SK-N-SH treated with all-trans-retinoic acid at 6 μM for 48 hours (cell line): ENCODE measurements around the gene KCNMB3.
"Not testable (repeated sequence)": the region's sequence is repeated elsewhere in the genome, so short reads cannot be mapped to it uniquely, and the experiment has no call there.

Experiments
- ATAC-seq: fragments of 200-7000 bp; cut with Tn5 transposase; 3 replicates; pipeline ENCODE4 v1.9.1; 2020; ENCODE audit warnings: mild to moderate bottlenecking, moderate library complexity
- ARNTL ChIP-seq: fragments of 450-650 bp; formaldehyde crosslinking; IDR thresholded peaks from 2 replicates; pipeline ENCODE4 v1.5.0; 2020; ENCODE audit warnings: low read depth, mild to moderate bottlenecking, moderate library complexity, borderline replicate concordance
- BACH2 ChIP-seq: fragments of 250-450 bp; sonication (Bioruptor Pico); IDR thresholded peaks from 2 replicates; pipeline ENCODE4 v1.9.0; 2021; ENCODE audit warnings: mild to moderate bottlenecking, borderline replicate concordance
- CSDC2 ChIP-seq: fragments of 250-450 bp; sonication (Bioruptor Pico); IDR thresholded peaks from 2 replicates; pipeline ENCODE4 v1.5.0; 2020; ENCODE audit warnings: mild to moderate bottlenecking, moderate library complexity
- ESRRG ChIP-seq: fragments of 250-450 bp; sonication (Bioruptor Pico); IDR thresholded peaks from 2 replicates; pipeline ENCODE4 v1.6.1; 2021; ENCODE audit warnings: mild to moderate bottlenecking
- GLIS3 ChIP-seq: fragments of 250-450 bp; sonication (Bioruptor Pico); IDR thresholded peaks from 2 replicates; pipeline ENCODE4 v1.5.0; 2020; ENCODE audit warnings: mild to moderate bottlenecking, moderate library complexity
- ISL1 ChIP-seq: fragments of 250-450 bp; sonication (Bioruptor Pico); IDR thresholded peaks from 2 replicates; pipeline ENCODE4 v2.1.2; 2022; ENCODE audit warnings: mild to moderate bottlenecking, moderate library complexity
- OSR1 ChIP-seq: fragments of 250-450 bp; sonication (Bioruptor Pico); IDR thresholded peaks from 2 replicates; pipeline ENCODE4 v1.8.0; 2022; ENCODE audit warnings: moderate library complexity, mild to moderate bottlenecking, inconsistent platforms
- PPARA ChIP-seq: fragments of 250-450 bp; sonication (Bioruptor Pico); IDR thresholded peaks from 2 replicates; pipeline ENCODE4 v1.5.0; 2020; ENCODE audit warnings: mild to moderate bottlenecking, borderline replicate concordance
- TCF4 ChIP-seq: fragments of 250-450 bp; sonication (Bioruptor Pico); IDR thresholded peaks from 2 replicates; pipeline ENCODE4 v1.8.0; 2021; ENCODE audit warnings: mild to moderate bottlenecking, moderate library complexity, borderline replicate concordance
- TOX ChIP-seq: fragments of 250-450 bp; sonication (Bioruptor Pico); IDR thresholded peaks from 2 replicates; pipeline ENCODE4 v1.8.0; 2021; ENCODE audit warnings: mild to moderate bottlenecking, moderate library complexity, borderline replicate concordance
- ZC3H10 ChIP-seq: fragments of 250-450 bp; sonication (Bioruptor Pico); IDR thresholded peaks from 2 replicates; pipeline ENCODE4 v1.5.1; 2021; ENCODE audit warnings: mild to moderate bottlenecking, moderate library complexity
- ZFP30 ChIP-seq: fragments of 450-650 bp; formaldehyde crosslinking; IDR thresholded peaks from 2 replicates; pipeline ENCODE4 v1.5.0; 2022; ENCODE audit warnings: mild to moderate bottlenecking, moderate library complexity
- ZNF565 ChIP-seq: fragments of 450-650 bp; formaldehyde crosslinking; conservative IDR thresholded peaks from 2 replicates; pipeline ENCODE4 v1.5.0; 2020; ENCODE audit warnings: low read depth, mild to moderate bottlenecking, moderate library complexity
- ZNF8 ChIP-seq: fragments of 450-650 bp; formaldehyde crosslinking; IDR thresholded peaks from 2 replicates; pipeline ENCODE4 v1.5.0; 2020; ENCODE audit warnings: mild to moderate bottlenecking, moderate library complexity
- TF ChIP-seq, protein P1 (sequence below): fragments of 250-450 bp; sonication (Bioruptor Pico); IDR thresholded peaks from 2 replicates; pipeline ENCODE4 v1.5.0; 2020; ENCODE audit warnings: mild to moderate bottlenecking, moderate library complexity
- TF ChIP-seq, protein P2 (sequence below): fragments of 250-450 bp; sonication (Bioruptor Pico); IDR thresholded peaks from 2 replicates; pipeline ENCODE4 v1.8.0; 2020; ENCODE audit warnings: mild to moderate bottlenecking, moderate library complexity, borderline replicate concordance
- TF ChIP-seq, protein P3 (sequence below): fragments of 250-450 bp; sonication (Bioruptor Pico); IDR thresholded peaks from 2 replicates; pipeline ENCODE4 v1.5.1; 2020; ENCODE audit warnings: low read depth, mild to moderate bottlenecking, moderate library complexity

Gene KCNMB3

DNA sequence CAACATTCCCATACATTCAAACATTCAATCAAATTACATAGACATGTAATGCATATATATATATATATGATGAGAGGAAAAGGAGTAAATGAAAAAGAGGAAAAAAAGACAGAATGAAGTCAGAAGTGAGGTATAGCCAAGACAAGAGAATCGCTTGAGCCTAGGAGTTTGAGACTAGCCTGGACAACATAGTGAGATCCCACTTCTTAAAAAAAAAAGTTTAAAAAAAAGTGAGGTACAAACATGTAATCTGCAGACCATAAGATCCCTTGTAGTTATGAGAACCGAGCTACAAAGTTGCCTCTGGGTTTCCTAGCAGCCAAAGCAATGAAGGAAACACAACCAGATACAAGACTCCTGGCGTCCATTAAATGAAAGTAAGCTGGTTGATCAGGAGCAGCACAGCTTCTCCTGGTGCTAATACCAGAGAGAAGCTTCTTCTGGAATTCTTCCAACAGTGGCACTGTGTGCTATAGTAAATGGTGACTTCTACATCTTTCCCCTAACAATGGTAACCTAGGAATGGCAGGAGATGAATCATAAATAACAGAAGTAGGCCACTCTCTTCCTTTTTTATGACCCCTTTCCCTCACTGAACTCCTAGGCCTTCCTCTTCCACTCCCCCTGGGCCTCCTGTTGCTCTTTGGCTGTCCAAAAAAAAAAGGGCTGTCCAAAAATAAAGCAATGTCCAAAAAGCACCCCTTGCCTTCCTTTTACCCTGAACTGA lies 3.5 kb downstream of the KCNMB3 start (continued):
- TF ChIP-seq, protein P1, sequence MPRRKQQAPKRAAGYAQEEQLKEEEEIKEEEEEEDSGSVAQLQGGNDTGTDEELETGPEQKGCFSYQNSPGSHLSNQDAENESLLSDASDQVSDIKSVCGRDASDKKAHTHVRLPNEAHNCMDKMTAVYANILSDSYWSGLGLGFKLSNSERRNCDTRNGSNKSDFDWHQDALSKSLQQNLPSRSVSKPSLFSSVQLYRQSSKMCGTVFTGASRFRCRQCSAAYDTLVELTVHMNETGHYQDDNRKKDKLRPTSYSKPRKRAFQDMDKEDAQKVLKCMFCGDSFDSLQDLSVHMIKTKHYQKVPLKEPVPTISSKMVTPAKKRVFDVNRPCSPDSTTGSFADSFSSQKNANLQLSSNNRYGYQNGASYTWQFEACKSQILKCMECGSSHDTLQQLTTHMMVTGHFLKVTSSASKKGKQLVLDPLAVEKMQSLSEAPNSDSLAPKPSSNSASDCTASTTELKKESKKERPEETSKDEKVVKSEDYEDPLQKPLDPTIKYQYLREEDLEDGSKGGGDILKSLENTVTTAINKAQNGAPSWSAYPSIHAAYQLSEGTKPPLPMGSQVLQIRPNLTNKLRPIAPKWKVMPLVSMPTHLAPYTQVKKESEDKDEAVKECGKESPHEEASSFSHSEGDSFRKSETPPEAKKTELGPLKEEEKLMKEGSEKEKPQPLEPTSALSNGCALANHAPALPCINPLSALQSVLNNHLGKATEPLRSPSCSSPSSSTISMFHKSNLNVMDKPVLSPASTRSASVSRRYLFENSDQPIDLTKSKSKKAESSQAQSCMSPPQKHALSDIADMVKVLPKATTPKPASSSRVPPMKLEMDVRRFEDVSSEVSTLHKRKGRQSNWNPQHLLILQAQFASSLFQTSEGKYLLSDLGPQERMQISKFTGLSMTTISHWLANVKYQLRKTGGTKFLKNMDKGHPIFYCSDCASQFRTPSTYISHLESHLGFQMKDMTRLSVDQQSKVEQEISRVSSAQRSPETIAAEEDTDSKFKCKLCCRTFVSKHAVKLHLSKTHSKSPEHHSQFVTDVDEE, result no peak
- TF ChIP-seq PPARA, result no peak
- TF ChIP-seq BACH2 (CRISPR knock-in tag), result no peak
- no peak for TF ChIP-seq CSDC2
- no peak for TF ChIP-seq ISL1 (CRISPR knock-in tag)
- no peak for TF ChIP-seq OSR1 (CRISPR knock-in tag)

DNA sequence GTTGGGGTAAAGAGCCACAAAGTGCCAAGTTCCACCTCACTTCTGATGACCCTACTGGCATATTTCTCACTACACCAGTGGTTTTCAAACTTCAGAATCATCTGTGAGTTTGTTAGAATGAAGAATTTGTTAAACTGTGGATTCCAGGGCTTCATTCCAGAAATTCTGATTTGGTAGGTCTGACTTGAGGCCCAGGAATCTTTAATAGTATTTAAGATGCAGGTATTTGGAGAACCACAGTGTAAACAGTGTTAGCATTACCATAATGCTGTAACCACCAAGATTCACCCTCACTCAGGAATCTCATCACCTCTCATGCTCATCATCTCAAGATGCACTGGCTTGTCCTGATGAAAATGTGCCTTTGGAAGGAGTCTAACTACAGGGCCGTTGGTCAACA lies 6.0 kb downstream of the KCNMB3 start:
- no peak; the same call in 2 of the 3 replicates for ATAC-seq
- TF ChIP-seq ISL1 (CRISPR knock-in tag) (no peak), ZNF565 (CRISPR knock-in tag) (no peak), ARNTL (no peak), BACH2 (CRISPR knock-in tag) (no peak), GLIS3 (CRISPR knock-in tag) (no peak), ZNF8 (no peak), ESRRG (no peak), ZC3H10 (no peak), TCF4 (no peak), ZFP30 (CRISPR knock-in tag) (no peak)
- TF ChIP-seq, protein P2, sequence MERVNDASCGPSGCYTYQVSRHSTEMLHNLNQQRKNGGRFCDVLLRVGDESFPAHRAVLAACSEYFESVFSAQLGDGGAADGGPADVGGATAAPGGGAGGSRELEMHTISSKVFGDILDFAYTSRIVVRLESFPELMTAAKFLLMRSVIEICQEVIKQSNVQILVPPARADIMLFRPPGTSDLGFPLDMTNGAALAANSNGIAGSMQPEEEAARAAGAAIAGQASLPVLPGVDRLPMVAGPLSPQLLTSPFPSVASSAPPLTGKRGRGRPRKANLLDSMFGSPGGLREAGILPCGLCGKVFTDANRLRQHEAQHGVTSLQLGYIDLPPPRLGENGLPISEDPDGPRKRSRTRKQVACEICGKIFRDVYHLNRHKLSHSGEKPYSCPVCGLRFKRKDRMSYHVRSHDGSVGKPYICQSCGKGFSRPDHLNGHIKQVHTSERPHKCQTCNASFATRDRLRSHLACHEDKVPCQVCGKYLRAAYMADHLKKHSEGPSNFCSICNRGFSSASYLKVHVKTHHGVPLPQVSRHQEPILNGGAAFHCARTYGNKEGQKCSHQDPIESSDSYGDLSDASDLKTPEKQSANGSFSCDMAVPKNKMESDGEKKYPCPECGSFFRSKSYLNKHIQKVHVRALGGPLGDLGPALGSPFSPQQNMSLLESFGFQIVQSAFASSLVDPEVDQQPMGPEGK (CRISPR knock-in tag), result no peak

DNA sequence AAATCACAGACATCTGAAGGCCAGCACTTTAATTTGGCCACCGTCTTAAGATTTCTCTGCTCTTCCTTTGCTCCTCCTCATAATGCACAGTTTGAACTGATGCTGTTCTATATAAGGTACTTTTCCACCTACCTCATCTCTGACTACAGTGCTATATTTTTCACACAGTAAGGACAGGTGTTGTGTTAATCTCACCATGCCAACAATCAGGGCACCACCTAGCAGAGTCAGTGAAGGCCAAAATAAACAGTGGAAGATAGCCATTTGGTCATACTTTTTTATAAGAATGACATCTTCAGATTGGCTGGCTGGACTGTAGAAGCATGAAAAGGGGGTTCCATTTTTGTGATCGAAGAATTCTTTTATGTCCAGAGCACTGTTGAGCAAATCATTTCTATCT lies 8.1 kb downstream of the KCNMB3 start:
- not testable (repeated sequence) for ATAC-seq

DNA sequence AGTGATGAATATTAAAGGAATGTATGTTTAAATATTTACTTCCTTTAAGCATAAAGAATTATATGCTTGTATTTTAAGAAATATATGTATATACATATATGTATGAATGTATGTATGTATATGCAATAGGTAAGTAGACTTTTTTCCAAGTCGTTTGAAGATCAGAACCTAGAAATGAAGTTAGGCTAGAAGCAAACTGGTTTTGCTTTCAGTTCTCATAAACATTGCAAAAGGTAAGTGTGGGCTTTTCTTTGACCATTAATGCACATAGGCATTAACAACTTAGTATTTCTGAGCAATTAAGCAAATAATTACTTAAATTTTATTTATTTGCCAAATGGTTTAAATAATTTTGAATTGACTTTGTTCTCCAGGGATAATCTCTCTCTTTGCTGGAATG lies 10.6 kb downstream of the KCNMB3 start:
- not testable (repeated sequence) for ATAC-seq

DNA sequence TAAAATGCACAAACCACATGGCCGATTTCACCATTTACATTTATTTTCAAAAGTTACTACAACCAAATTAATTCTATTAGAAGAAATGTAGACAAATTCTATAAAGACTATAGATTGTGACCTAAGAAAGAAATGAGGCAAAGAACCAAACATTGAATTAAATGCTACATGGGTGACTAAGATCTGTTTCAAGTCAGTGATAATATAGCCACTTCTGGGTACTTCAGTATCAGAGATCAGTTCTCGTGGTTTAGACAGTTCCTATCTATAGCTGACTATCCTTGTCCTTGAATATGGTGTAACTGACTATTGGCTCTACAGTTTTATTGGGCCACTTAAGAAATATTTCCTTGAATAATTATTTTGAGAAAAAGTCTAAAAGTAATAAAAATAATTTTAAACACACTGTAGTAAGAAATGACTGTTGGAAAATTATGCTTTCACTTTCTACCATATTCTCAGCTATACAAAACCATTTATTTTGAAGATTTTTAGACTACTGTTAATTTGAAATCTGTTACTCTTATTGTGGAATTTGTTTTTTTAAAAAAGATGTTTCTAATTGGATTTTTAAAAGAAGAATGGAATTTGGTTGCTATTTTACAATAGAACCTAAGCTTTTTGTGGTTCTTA lies 14.1 kb downstream of the KCNMB3 start:
- no peak for ATAC-seq

More for the DNA sequence above, 14.1 kb downstream of the KCNMB3 start:
- TF ChIP-seq ZFP30 (CRISPR knock-in tag) (no peak), ESRRG (no peak), BACH2 (CRISPR knock-in tag) (no peak), TCF4 (no peak), TOX (CRISPR knock-in tag) (no peak), ZNF8 (no peak), CSDC2 (no peak)
- TF ChIP-seq, protein P1, result no peak
- TF ChIP-seq, protein P2 (CRISPR knock-in tag), result no peak
- TF ChIP-seq, protein P3, sequence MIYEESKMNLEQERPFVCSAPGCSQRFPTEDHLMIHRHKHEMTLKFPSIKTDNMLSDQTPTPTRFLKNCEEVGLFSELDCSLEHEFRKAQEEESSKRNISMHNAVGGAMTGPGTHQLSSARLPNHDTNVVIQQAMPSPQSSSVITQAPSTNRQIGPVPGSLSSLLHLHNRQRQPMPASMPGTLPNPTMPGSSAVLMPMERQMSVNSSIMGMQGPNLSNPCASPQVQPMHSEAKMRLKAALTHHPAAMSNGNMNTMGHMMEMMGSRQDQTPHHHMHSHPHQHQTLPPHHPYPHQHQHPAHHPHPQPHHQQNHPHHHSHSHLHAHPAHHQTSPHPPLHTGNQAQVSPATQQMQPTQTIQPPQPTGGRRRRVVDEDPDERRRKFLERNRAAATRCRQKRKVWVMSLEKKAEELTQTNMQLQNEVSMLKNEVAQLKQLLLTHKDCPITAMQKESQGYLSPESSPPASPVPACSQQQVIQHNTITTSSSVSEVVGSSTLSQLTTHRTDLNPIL (CRISPR knock-in tag), result no peak
